ENCODE results near the gene CACNB2. TPM values are rescaled to one million over a fixed set of nuclear protein-coding genes. Genes with fewer than 3 reads are reported as not detected.

The CACNB2 gene
- total and polyA plus RNA-seq, 10 of the 15 experiments (the other 5 are each of a cell fraction or from before 2014, with no cell fraction given) = 0.62 to 8.1 (median 1.2) TPM

DNA sequence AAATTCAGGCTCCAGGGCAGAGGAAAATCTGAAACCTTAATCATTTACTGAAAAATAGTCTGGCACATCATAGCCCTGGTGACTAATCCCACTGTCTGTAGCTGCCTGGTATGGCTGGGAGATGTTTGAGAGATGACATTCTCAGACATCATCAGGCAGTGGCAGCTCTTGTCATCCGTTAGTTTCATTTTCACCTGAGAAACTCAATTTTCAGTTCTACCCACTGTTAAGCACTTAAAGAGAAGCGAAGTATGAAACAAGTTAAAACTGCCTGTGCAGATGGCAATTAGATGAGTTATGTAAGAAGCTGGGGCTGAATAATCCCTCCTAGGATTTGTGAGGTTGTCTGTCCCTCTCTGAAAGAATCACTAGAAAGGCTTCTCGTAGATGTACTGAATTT, 361.0 kb downstream of the CACNB2 start:
- H3K27ac ChIP-seq (ENCODE audit: control insufficient read depth, insufficient read depth) = no peak overlapping the region
- peak overlapping the region; percentile 7; the same call in 1 of the 2 replicates for H2AFZ ChIP-seq (ENCODE audit: control insufficient read depth, low read depth, low read length)
- CTCF ChIA-PET = interaction anchor here (0.8 to 0.9 kb wide), 2 partner anchors 27 to 29 kb away, joined by 3 to 4 read pairs; no protein-coding TSS in a partner anchor
- DNase-seq (ENCODE audit: low read depth, low spot score) (peak; percentile 50), ATAC-seq (peak; percentile 98), FAIRE-seq (peak; percentile 87)
- SMC1A ChIA-PET (ENCODE audit: uncharacterized antibody, unreplicated experiment) = interaction anchor here (0.7 to 5.0 kb wide), 16 partner anchors 10 to 184 kb away, joined by 3 to 21 read pairs (median 3); no protein-coding TSS in a partner anchor
- no peaks in the 10 kb centered on the region for H3K36me3 ChIP-seq (ENCODE audit: control insufficient read depth in 2 of 2, insufficient read depth in 2 of 2, low read length in 1 of 2)
- H3K27me3 ChIP-seq (replicated peaks in 1 of 2; ENCODE audit: control insufficient read depth in 2 of 2, insufficient read depth in 2 of 2, low read length in 1 of 2) = no peaks in the 10 kb centered on the region
- peaks cover 3% of the 10 kb centered on the region; the same call in 1 of the 2 replicates for H3K4me1 ChIP-seq (ENCODE audit: control insufficient read depth, insufficient read depth, low read length)
- H4K20me1 ChIP-seq (ENCODE audit: control insufficient read depth, insufficient read depth) = no peaks in the 10 kb centered on the region
- H3K9ac ChIP-seq (ENCODE audit: control insufficient read depth, insufficient read depth, low read length) = no peak overlapping the region
- no peaks in the 10 kb centered on the region for H3K9me3 ChIP-seq (replicated peaks; ENCODE audit: control insufficient read depth, insufficient read depth, low read length)
- 1% methylated on average over 3 of the region's 3 CpGs for WGBS (ENCODE audit: insufficient coverage, insufficient replicate concordance, low lambda C conversion rate, missing lambda C conversion rate)
- intact Hi-C loops (cut with micrococcal nuclease; ENCODE audit: unreplicated experiment) (no loop called here), in situ Hi-C loops (cut with MboI) (no loop called here)
- no TSS peak for BruUV-seq (replicated peaks)
- POLR2A ChIA-PET = interaction anchor here (0.8 to 1.0 kb wide), 2 partner anchors 14 to 57 kb away, joined by 3 read pairs; no protein-coding TSS in a partner anchor
- H3K4me2 ChIP-seq (ENCODE audit: control insufficient read depth, insufficient read depth) = peak overlapping the region; percentile 59; the same call in 1 of the 2 replicates
- H3K79me2 ChIP-seq (ENCODE audit: control insufficient read depth, insufficient read depth, low read length) = no peaks in the 10 kb centered on the region
- RAD21 ChIA-PET (ENCODE audit: unreplicated experiment) = interaction anchor here (0.7 to 3.6 kb wide), 9 partner anchors 29 to 189 kb away, joined by 3 to 11 read pairs (median 3); no protein-coding TSS in a partner anchor
- H3K4me3 ChIP-seq = no peak overlapping the region
- no peak for TF ChIP-seq BRCA1 (IDR thresholded peaks at IDR 0.05; ENCODE audit: low read depth, low read length)
- TF ChIP-seq, protein P1, sequence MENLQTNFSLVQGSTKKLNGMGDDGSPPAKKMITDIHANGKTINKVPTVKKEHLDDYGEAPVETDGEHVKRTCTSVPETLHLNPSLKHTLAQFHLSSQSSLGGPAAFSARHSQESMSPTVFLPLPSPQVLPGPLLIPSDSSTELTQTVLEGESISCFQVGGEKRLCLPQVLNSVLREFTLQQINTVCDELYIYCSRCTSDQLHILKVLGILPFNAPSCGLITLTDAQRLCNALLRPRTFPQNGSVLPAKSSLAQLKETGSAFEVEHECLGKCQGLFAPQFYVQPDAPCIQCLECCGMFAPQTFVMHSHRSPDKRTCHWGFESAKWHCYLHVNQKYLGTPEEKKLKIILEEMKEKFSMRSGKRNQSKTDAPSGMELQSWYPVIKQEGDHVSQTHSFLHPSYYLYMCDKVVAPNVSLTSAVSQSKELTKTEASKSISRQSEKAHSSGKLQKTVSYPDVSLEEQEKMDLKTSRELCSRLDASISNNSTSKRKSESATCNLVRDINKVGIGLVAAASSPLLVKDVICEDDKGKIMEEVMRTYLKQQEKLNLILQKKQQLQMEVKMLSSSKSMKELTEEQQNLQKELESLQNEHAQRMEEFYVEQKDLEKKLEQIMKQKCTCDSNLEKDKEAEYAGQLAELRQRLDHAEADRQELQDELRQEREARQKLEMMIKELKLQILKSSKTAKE (IDR thresholded peaks at IDR 0.05; ENCODE audit: low read depth, poor library complexity, severe bottlenecking) = peak; percentile 87
- TF ChIP-seq, protein P2, sequence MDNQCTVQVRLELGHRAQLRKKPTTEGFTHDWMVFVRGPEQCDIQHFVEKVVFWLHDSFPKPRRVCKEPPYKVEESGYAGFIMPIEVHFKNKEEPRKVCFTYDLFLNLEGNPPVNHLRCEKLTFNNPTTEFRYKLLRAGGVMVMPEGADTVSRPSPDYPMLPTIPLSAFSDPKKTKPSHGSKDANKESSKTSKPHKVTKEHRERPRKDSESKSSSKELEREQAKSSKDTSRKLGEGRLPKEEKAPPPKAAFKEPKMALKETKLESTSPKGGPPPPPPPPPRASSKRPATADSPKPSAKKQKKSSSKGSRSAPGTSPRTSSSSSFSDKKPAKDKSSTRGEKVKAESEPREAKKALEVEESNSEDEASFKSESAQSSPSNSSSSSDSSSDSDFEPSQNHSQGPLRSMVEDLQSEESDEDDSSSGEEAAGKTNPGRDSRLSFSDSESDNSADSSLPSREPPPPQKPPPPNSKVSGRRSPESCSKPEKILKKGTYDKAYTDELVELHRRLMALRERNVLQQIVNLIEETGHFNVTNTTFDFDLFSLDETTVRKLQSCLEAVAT (IDR thresholded peaks at IDR 0.05) = 0 out of 2 replicates have a peak, but pooled peaks have one; percentile 49
- no peak for TF ChIP-seq POLR2AphosphoS5 (IDR thresholded peaks at IDR 0.05; ENCODE audit: low read length)
- TF ChIP-seq KAT2A (conservative IDR thresholded peaks at IDR 0.05; ENCODE audit: control insufficient read depth, low read depth, low read length) = no peak
- TF ChIP-seq, protein P3, sequence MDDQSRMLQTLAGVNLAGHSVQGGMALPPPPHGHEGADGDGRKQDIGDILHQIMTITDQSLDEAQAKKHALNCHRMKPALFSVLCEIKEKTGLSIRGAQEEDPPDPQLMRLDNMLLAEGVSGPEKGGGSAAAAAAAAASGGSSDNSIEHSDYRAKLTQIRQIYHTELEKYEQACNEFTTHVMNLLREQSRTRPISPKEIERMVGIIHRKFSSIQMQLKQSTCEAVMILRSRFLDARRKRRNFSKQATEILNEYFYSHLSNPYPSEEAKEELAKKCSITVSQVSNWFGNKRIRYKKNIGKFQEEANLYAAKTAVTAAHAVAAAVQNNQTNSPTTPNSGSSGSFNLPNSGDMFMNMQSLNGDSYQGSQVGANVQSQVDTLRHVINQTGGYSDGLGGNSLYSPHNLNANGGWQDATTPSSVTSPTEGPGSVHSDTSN (IDR thresholded peaks at IDR 0.05; ENCODE audit: insufficient replicate concordance, low read depth, low read length) = peak; percentile 60
- TF ChIP-seq, protein P4, sequence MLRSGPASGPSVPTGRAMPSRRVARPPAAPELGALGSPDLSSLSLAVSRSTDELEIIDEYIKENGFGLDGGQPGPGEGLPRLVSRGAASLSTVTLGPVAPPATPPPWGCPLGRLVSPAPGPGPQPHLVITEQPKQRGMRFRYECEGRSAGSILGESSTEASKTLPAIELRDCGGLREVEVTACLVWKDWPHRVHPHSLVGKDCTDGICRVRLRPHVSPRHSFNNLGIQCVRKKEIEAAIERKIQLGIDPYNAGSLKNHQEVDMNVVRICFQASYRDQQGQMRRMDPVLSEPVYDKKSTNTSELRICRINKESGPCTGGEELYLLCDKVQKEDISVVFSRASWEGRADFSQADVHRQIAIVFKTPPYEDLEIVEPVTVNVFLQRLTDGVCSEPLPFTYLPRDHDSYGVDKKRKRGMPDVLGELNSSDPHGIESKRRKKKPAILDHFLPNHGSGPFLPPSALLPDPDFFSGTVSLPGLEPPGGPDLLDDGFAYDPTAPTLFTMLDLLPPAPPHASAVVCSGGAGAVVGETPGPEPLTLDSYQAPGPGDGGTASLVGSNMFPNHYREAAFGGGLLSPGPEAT (IDR thresholded peaks at IDR 0.05; ENCODE audit: low read depth) = peak; percentile 18; the same call in 1 of the 2 replicates
- TF ChIP-seq YBX1 (IDR thresholded peaks at IDR 0.05) = no peak
- TF ChIP-seq ZNF207 (IDR thresholded peaks at IDR 0.05; ENCODE audit: borderline replicate concordance) = no peak
- TF ChIP-seq, protein P5, sequence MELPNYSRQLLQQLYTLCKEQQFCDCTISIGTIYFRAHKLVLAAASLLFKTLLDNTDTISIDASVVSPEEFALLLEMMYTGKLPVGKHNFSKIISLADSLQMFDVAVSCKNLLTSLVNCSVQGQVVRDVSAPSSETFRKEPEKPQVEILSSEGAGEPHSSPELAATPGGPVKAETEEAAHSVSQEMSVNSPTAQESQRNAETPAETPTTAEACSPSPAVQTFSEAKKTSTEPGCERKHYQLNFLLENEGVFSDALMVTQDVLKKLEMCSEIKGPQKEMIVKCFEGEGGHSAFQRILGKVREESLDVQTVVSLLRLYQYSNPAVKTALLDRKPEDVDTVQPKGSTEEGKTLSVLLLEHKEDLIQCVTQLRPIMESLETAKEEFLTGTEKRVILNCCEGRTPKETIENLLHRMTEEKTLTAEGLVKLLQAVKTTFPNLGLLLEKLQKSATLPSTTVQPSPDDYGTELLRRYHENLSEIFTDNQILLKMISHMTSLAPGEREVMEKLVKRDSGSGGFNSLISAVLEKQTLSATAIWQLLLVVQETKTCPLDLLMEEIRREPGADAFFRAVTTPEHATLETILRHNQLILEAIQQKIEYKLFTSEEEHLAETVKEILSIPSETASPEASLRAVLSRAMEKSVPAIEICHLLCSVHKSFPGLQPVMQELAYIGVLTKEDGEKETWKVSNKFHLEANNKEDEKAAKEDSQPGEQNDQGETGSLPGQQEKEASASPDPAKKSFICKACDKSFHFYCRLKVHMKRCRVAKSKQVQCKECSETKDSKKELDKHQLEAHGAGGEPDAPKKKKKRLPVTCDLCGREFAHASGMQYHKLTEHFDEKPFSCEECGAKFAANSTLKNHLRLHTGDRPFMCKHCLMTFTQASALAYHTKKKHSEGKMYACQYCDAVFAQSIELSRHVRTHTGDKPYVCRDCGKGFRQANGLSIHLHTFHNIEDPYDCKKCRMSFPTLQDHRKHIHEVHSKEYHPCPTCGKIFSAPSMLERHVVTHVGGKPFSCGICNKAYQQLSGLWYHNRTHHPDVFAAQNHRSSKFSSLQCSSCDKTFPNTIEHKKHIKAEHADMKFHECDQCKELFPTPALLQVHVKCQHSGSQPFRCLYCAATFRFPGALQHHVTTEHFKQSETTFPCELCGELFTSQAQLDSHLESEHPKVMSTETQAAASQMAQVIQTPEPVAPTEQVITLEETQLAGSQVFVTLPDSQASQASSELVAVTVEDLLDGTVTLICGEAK (IDR thresholded peaks at IDR 0.05; ENCODE audit: borderline replicate concordance) = no peak

Data from GM12878 (cell line).